Stimulated activated CD8-positive, alpha-beta memory T cell treated with anti-CD3 and anti-CD28 coated beads, Interleukin-4, amount 100 ng/mL, for 24 hours (primary cell): ENCODE results near the gene TSPAN4.

ENCODE experiments used
- DNase-seq: peaks from one replicate; pipeline ENCODE4 v3.0.0-alpha.2; 2020; ENCODE audit warnings: low read depth

TSPAN4 gene

GRCh38 chr11:865462-866430, 23.1 kb downstream of the TSPAN4 start:
- DNase-seq = no peak

- no peak for DNase-seq
Measured at GRCh38 chr11:866481-866880, 23.8 kb downstream of the TSPAN4 start.

- no peak for DNase-seq
Measured at GRCh38 chr11:867856-868358, 25.3 kb downstream of the TSPAN4 start.

GRCh38 chr11:868394-868793, 25.7 kb downstream of the TSPAN4 start:
- DNase-seq = no peak

GRCh38 chr11:868802-869201, 26.1 kb downstream of the TSPAN4 start:
- no peak for DNase-seq

- no peak for DNase-seq
Measured at GRCh38 chr11:869399-870126, 26.9 kb downstream of the TSPAN4 start.

GRCh38 chr11:870127-870413, 27.4 kb downstream of the TSPAN4 start:
- no peak for DNase-seq

- no peak for DNase-seq
Measured at GRCh38 chr11:870418-870817, 27.8 kb downstream of the TSPAN4 start.

GRCh38 chr11:871472-871871, 28.8 kb downstream of the TSPAN4 start:
- DNase-seq = no peak

- no peak for DNase-seq
Measured at GRCh38 chr11:872799-873198, 30.1 kb downstream of the TSPAN4 start.

GRCh38 chr11:873706-874105, 31.1 kb downstream of the TSPAN4 start:
- no peak for DNase-seq

GRCh38 chr11:875203-875602, 32.6 kb downstream of the TSPAN4 start:
- no peak for DNase-seq

- DNase-seq = no peak
Measured at GRCh38 chr11:875769-876301, 33.2 kb downstream of the TSPAN4 start.

GRCh38 chr11:876545-876944, 33.9 kb downstream of the TSPAN4 start:
- DNase-seq = no peak

GRCh38 chr11:877565-877964, 34.9 kb downstream of the TSPAN4 start:
- DNase-seq = no peak

GRCh38 chr11:880447-880846, 37.8 kb downstream of the TSPAN4 start:
- DNase-seq = no peak

GRCh38 chr11:882596-882995, 39.9 kb downstream of the TSPAN4 start:
- no peak for DNase-seq

- DNase-seq = no peak
Measured at GRCh38 chr11:883527-883926, 40.9 kb downstream of the TSPAN4 start.

- no peak for DNase-seq
Measured at GRCh38 chr11:884578-885070, 42.0 kb downstream of the TSPAN4 start.

GRCh38 chr11:886568-886967, 43.9 kb downstream of the TSPAN4 start:
- no peak for DNase-seq

GRCh38 chr11:887589-887988, 44.9 kb downstream of the TSPAN4 start:
- DNase-seq = no peak

- DNase-seq = no peak
Measured at GRCh38 chr11:888310-889212, 45.9 kb downstream of the TSPAN4 start.
